Measurements from ENCODE around the gene PIGH.
"Not testable (repeated sequence)": the region's sequence is repeated elsewhere in the genome, so short reads cannot be mapped to it uniquely, and the experiment has no call there.

The PIGH gene

GRCh38 chr14:67547224-67547780 lies 52.8 kb downstream of the PIGH start:
- no peak for DNase-seq

GRCh38 chr14:67544590-67544989 lies 55.5 kb downstream of the PIGH start:
- DNase-seq: no peak

GRCh38 chr14:67542620-67543019 lies 57.4 kb downstream of the PIGH start:
- not testable (repeated sequence) for DNase-seq

- no peak for DNase-seq
Measured at GRCh38 chr14:67541448-67542387, 58.4 kb downstream of the PIGH start.
